ENCODE measurements around the gene MYO5A. TPM values are rescaled to one million over a fixed set of nuclear protein-coding genes. Genes with fewer than 3 reads are reported as not detected.
A peak's percentile ranks its signal among the peaks of the same experiment; 100 is the strongest.

Gene MYO5A
- total and polyA plus RNA-seq, 2 donors (not counting 1 experiment from before 2014, with no cell fraction given), result 32.9 to 41.9 TPM

- no peak for TF ChIP-seq EZH2 (IDR thresholded peaks at IDR 0.05; ENCODE audit: low read length, missing control alignments)
- TF ChIP-seq, protein P1, sequence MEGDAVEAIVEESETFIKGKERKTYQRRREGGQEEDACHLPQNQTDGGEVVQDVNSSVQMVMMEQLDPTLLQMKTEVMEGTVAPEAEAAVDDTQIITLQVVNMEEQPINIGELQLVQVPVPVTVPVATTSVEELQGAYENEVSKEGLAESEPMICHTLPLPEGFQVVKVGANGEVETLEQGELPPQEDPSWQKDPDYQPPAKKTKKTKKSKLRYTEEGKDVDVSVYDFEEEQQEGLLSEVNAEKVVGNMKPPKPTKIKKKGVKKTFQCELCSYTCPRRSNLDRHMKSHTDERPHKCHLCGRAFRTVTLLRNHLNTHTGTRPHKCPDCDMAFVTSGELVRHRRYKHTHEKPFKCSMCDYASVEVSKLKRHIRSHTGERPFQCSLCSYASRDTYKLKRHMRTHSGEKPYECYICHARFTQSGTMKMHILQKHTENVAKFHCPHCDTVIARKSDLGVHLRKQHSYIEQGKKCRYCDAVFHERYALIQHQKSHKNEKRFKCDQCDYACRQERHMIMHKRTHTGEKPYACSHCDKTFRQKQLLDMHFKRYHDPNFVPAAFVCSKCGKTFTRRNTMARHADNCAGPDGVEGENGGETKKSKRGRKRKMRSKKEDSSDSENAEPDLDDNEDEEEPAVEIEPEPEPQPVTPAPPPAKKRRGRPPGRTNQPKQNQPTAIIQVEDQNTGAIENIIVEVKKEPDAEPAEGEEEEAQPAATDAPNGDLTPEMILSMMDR (conservative IDR thresholded peaks at IDR 0.05 in 1 of 2, IDR thresholded peaks at IDR 0.05 in 1 of 2; ENCODE audit: low read depth in 1 of 2, low read length in 2 of 2), result no peak
- no peak for DNase-seq (ENCODE audit: low read depth in 2 of 2)
- H2AFZ ChIP-seq (ENCODE audit: low read length), result no peak overlapping the region
- H3K4me2 ChIP-seq (ENCODE audit: extremely low read depth, insufficient read depth, low read length), result no peak overlapping the region
- no peak overlapping the region for H3K4me3 ChIP-seq (replicated peaks in 1 of 4; ENCODE audit: control extremely low read depth in 1 of 4, insufficient read depth in 1 of 4, low read depth in 3 of 4, low read length in 4 of 4)
- H4K20me1 ChIP-seq (ENCODE audit: control insufficient read depth, extremely low read depth, insufficient read depth, low read length), result no peaks in the 10 kb centered on the region
- no peak overlapping the region for H3K9ac ChIP-seq (ENCODE audit: insufficient read depth, low read length)
- no peaks in the 10 kb centered on the region for H3K9me3 ChIP-seq (ENCODE audit: control insufficient read depth, insufficient read depth, low read depth, low read length)
- peaks cover 4% of the 10 kb centered on the region for H3K4me1 ChIP-seq (ENCODE audit: control insufficient read depth, extremely low read depth, insufficient read depth, low read length)
- no peak overlapping the region for H3K27ac ChIP-seq (ENCODE audit: insufficient read depth, low read length)
- H3K36me3 ChIP-seq (ENCODE audit: control insufficient read depth, insufficient read depth, low read length), result no peaks in the 10 kb centered on the region
- H3K79me2 ChIP-seq (ENCODE audit: control insufficient read depth, insufficient read depth, low read length), result peaks cover 12% of the 10 kb centered on the region
- no peaks in the 10 kb centered on the region for H3K27me3 ChIP-seq (ENCODE audit: control insufficient read depth, insufficient read depth, low read length)
These were observed 29.2 kb downstream of the MYO5A start for GRCh38 chr15:52499506-52499905.

- Histone ChIP-seq H3K4me3 (replicated peaks in 1 of 4; ENCODE audit: control extremely low read depth in 1 of 4, insufficient read depth in 1 of 4, low read depth in 3 of 4, low read length in 4 of 4) (no peak overlapping the region), H3K4me2 (ENCODE audit: extremely low read depth, insufficient read depth, low read length) (no peak overlapping the region), H3K4me1 (ENCODE audit: control insufficient read depth, extremely low read depth, insufficient read depth, low read length) (peaks cover 2% of the 10 kb centered on the region), H3K27ac (ENCODE audit: insufficient read depth, low read length) (no peak overlapping the region), H3K27me3 (ENCODE audit: control insufficient read depth, insufficient read depth, low read length) (no peaks in the 10 kb centered on the region), H4K20me1 (ENCODE audit: control insufficient read depth, extremely low read depth, insufficient read depth, low read length) (no peaks in the 10 kb centered on the region), H2AFZ (ENCODE audit: low read length) (no peak overlapping the region), H3K79me2 (ENCODE audit: control insufficient read depth, insufficient read depth, low read length) (peaks cover 12% of the 10 kb centered on the region), H3K36me3 (ENCODE audit: control insufficient read depth, insufficient read depth, low read length) (no peaks in the 10 kb centered on the region), H3K9ac (ENCODE audit: insufficient read depth, low read length) (no peak overlapping the region), H3K9me3 (ENCODE audit: control insufficient read depth, insufficient read depth, low read depth, low read length) (no peaks in the 10 kb centered on the region)
- peak in 1 of 2 donors; percentile 52 for DNase-seq (ENCODE audit: low read depth in 2 of 2)
- TF ChIP-seq, protein P1 (conservative IDR thresholded peaks at IDR 0.05 in 1 of 2, IDR thresholded peaks at IDR 0.05 in 1 of 2; ENCODE audit: low read depth in 1 of 2, low read length in 2 of 2), result no peak
- TF ChIP-seq EZH2 (IDR thresholded peaks at IDR 0.05; ENCODE audit: low read length, missing control alignments), result no peak
These were observed 30.0 kb downstream of the MYO5A start for GRCh38 chr15:52498706-52499105.

- H2AFZ ChIP-seq (ENCODE audit: low read length), result no peak overlapping the region
- H4K20me1 ChIP-seq (ENCODE audit: control insufficient read depth, extremely low read depth, insufficient read depth, low read length), result no peaks in the 10 kb centered on the region
- no peak overlapping the region for H3K4me2 ChIP-seq (ENCODE audit: extremely low read depth, insufficient read depth, low read length)
- no peaks in the 10 kb centered on the region for H3K36me3 ChIP-seq (ENCODE audit: control insufficient read depth, insufficient read depth, low read length)
- no peaks in the 10 kb centered on the region for H3K9me3 ChIP-seq (ENCODE audit: control insufficient read depth, insufficient read depth, low read depth, low read length)
- DNase-seq (ENCODE audit: low read depth in 2 of 2), result peak; percentile 46 to 51
- H3K9ac ChIP-seq (ENCODE audit: insufficient read depth, low read length), result no peak overlapping the region
- H3K4me1 ChIP-seq (ENCODE audit: control insufficient read depth, extremely low read depth, insufficient read depth, low read length), result peaks cover 2% of the 10 kb centered on the region
- H3K27ac ChIP-seq (ENCODE audit: insufficient read depth, low read length), result no peak overlapping the region
- peaks cover 16% of the 10 kb centered on the region for H3K79me2 ChIP-seq (ENCODE audit: control insufficient read depth, insufficient read depth, low read length)
- H3K4me3 ChIP-seq (replicated peaks in 1 of 4; ENCODE audit: control extremely low read depth in 1 of 4, insufficient read depth in 1 of 4, low read depth in 3 of 4, low read length in 4 of 4), result no peak overlapping the region
- TF ChIP-seq, protein P1 (conservative IDR thresholded peaks at IDR 0.05 in 1 of 2, IDR thresholded peaks at IDR 0.05 in 1 of 2; ENCODE audit: low read depth in 1 of 2, low read length in 2 of 2), result no peak
- no peak for TF ChIP-seq EZH2 (IDR thresholded peaks at IDR 0.05; ENCODE audit: low read length, missing control alignments)
- no peaks in the 10 kb centered on the region for H3K27me3 ChIP-seq (ENCODE audit: control insufficient read depth, insufficient read depth, low read length)
These were observed 31.8 kb downstream of the MYO5A start for GRCh38 chr15:52496776-52497470.

Data from fibroblast of lung (primary cell).